GM12875 (cell line): ENCODE measurements around the gene RASGRF1.
"Not testable (repeated sequence)": the region's sequence is repeated elsewhere in the genome, so short reads cannot be mapped to it uniquely, and the experiment has no call there.

Experiments
- H3K4me3 ChIP-seq: one replicate; pipeline ENCODE4 v1.5.1; 2011; ENCODE audit warnings: low read depth, low read length, control low read depth
- TF ChIP-seq, protein P1 (sequence below): IDR thresholded peaks from 2 replicates; pipeline ENCODE4 v1.5.1; 2011; ENCODE audit warnings: low read depth, mild to moderate bottlenecking, control low read depth, inconsistent platforms, low read length, moderate library complexity, borderline replicate concordance; ENCODE audit not compliant: insufficient read depth

Gene RASGRF1

DNA sequence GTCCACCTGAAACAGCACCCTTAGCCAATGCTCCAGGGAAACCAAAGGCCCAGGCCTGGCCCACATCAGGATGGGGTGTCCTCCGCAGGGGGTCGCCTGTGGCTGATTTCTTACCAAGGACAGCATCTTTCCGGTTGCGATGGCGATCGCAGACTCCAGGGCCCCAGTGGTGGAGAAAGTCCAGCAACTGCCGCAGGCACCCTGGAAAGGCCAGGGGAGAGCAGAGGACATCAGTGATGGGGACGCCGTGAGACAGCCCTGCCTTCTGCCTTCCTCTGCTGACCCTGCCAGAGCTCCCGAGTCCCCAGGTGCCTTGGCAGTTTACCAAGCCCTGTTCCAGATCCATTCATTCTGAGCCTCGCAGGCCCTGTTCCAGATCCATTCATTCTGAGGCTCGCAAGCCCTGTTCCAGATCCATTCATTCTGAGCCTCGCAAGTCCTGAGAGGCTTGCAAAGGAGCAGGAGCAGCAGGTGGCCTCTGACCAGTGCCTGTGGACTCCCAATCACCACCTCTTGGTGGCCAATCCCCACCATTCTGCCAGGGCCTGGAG is 158.2 kb downstream of the RASGRF1 start:
- TF ChIP-seq, protein P1, sequence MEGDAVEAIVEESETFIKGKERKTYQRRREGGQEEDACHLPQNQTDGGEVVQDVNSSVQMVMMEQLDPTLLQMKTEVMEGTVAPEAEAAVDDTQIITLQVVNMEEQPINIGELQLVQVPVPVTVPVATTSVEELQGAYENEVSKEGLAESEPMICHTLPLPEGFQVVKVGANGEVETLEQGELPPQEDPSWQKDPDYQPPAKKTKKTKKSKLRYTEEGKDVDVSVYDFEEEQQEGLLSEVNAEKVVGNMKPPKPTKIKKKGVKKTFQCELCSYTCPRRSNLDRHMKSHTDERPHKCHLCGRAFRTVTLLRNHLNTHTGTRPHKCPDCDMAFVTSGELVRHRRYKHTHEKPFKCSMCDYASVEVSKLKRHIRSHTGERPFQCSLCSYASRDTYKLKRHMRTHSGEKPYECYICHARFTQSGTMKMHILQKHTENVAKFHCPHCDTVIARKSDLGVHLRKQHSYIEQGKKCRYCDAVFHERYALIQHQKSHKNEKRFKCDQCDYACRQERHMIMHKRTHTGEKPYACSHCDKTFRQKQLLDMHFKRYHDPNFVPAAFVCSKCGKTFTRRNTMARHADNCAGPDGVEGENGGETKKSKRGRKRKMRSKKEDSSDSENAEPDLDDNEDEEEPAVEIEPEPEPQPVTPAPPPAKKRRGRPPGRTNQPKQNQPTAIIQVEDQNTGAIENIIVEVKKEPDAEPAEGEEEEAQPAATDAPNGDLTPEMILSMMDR = no peak
- no peak overlapping the region for H3K4me3 ChIP-seq

DNA sequence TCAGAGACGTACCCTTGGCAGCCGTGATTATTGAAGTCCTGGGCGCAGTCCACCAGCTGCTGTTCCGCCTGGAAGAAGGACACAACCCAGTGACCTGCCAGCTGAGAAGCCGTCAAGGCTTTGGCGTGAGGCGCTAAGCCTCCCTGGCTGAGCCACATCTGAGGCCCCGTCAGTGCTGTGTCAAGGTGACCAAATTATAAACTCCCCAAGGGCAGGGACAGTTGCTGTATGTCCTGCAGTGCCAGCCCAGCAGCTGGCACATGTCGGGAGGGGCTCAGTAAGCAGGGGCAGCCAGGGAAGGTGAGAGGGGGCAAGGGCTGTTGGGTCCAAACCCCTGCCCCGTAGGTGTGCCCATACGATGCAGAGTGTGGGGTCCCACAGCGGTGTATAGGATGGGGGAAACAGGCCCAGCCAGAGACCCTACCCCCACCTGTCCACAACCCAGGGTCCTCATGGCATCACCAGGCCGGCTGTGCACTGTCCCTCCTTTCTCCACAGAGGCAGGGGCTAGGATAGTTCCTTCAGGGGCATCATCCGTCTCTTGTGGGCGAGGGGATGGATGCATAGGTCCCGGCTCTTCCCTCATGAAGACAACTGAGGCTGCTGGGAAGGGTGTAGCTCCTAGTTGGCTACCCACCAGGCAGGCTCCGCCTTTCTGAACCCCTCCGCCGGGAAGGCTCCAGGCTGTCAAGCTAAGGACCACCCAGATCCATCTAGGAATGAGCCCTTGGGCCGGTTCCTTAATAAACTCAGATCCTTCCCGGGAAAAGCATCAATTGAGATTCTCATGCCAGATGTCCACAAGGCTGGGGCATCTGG is 158.9 kb downstream of the RASGRF1 start:
- no peak overlapping the region for H3K4me3 ChIP-seq
- TF ChIP-seq, protein P1 = no peak

DNA sequence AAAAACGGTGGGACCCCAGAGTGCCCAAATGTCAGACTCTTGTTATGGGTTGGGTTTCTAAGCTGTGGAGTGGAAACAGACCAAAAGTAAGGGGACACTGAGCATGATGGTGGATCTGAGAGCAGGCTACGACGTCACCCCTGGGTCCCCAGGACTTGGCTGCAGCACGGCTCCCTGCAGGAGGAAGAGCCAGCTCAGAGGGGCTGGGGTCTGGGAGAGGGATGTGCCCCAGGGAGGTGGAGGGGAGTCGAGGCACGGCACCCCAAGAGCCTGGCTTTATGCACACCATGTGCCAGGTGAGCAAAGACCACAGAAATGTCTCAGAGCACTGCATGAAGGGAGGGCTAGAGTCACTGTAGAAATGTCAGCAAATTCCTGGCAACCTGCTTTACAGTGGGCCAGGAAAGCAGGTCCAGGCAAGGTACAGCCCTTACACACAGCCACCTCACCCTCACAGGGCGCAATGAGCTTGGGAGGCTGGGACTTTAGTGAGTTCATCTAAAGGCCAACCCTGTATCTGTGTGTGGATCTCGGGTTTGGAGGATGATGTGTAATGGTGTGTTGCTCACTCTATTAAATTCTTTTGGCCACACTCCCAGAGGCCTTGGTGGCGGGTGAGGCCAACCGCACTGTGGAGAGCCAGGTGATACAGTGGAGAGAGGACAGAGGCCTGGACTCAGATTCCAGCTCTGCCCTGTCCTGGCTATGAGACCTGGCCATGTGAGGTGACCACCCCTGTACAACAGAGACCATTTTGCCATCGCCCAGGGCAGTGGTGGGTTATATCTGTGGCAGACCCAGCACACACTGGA is 159.8 kb downstream of the RASGRF1 start:
- no peak overlapping the region for H3K4me3 ChIP-seq
- TF ChIP-seq, protein P1 = no peak

DNA sequence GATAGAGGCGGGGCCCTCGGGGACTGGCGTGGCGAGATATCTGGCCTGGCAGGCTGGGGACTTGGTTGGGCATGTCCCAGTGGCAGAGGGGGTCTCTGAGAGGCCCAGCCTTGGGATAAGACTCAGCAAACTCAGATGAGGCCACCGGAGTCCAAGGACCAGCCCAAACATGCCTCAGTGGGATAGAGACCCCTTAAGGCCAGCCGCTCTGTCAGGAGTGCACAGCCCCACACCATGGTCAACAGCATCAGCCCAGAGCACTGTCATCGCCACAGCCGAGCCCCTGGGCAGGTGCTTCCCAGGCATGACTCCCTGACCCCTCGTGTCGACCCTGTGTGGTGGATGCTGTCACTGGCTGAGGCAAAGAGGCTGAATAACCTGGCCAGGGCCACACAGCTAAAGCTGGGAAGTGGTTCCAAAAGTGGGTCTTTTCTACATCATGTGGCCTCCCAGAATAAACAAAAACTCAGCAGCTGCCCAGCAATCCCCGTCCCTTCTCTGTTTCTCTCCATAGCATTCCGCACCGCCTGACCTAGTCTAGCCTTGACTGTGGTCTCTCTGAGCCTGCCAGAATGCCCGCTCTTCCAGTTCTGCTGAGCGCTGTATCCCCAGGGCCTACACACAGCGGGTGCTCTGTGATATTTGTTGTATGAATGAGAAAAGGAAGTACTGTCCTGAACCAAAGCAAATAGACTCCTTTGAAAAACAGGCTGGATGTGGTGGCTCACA is 160.9 kb downstream of the RASGRF1 start:
- TF ChIP-seq, protein P1 = no peak

DNA sequence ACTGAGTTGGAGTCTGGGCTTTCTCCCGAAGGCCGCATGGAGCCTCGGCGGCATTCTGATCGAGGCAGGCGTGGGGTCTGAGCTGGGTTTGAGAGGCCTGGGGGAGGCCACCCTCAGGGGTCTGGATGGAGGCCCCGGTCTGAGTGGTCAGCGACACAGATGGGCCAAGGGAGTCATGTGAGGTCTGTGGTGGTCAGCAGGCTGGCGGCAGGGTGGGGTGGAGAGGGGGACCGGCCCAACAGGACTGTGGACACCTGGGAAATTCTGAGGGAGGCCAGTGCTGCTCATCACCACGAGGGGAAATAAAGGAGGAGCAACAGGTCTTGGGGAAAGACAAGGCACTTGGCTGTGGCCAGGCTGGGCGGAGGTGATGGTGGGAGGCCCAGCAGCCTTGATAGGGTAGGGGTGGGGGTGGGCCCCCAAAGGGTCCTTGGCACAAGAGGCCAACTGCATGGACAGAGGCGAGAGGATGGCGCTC is 161.9 kb downstream of the RASGRF1 start:
- H3K4me3 ChIP-seq = no peak overlapping the region
- TF ChIP-seq, protein P1 = no peak

More for the DNA sequence above, 160.9 kb downstream of the RASGRF1 start:
- H3K4me3 ChIP-seq = no peak overlapping the region

DNA sequence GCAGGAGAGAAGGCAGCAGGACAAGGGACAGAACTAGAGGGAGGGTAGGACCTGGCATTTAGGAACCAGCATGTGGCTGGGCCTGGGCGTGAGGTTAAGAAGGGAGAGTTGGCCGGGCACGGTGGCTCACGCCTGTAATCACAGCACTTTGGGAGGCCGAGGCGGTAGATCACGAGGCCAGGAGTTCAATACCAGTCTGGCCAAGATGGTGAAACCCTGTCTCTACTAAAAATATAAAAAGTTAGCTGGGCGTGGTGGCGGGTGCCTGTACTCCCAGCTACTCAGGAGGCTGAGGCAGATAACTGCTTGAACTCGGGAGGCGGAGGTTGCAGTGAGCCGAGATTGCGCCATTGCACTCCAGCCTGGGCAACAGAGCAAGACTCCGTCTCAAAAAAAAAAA is 162.4 kb downstream of the RASGRF1 start:
- not testable (repeated sequence) for H3K4me3 ChIP-seq
